Tibial nerve (tissue), 4 donors: ENCODE measurements around the gene SPINT1. TPM values are rescaled to one million over a fixed set of nuclear protein-coding genes. Genes with fewer than 3 reads are reported as not detected.

Experiments used
- DNase-seq, 2 donors: peaks; one replicate each; pipeline ENCODE4 v3.0.0-alpha.2; 2019; ENCODE audit warnings: low spot score in 2 of 2
- H3K27ac ChIP-seq, 4 donors: fragments of 200-600 bp; sonication (generic) in 3 of 4; one replicate each; pipeline ENCODE4 v1.5.1; 2017 to 2019; ENCODE audit warnings: mild to moderate bottlenecking in 1 of 4
- H3K27me3 ChIP-seq, 2 donors: fragments of 200-600 bp; sonication (generic) in 1 of 2; one replicate each; pipeline versions ENCODE4 v1.5.1 to v1.6.0; 2017 to 2019
- H3K36me3 ChIP-seq, 3 donors: fragments of 200-600 bp; sonication (generic); one replicate each; pipeline ENCODE4 v1.5.1; 2018 to 2019
- H3K4me1 ChIP-seq, 4 donors: fragments of 200-600 bp; sonication (generic) in 3 of 4; one replicate each; pipeline ENCODE4 v1.5.1; 2017 to 2019
- H3K4me3 ChIP-seq, 4 donors: fragments of 200-600 bp; sonication (generic) in 3 of 4; one replicate each; pipeline ENCODE4 v1.5.1; 2017 to 2019; ENCODE audit warnings: mild to moderate bottlenecking in 1 of 4, moderate library complexity in 1 of 4
- H3K9me3 ChIP-seq, 4 donors: fragments of 200-600 bp; sonication (generic) in 3 of 4; one replicate each; pipeline ENCODE4 v1.5.1; 2017 to 2019
- CTCF ChIP-seq, 5 experiments: fragments of 200-600 bp in 3 of 5; fragments of 450-650 bp in 2 of 5; sonication (generic) in 3 of 5; IDR thresholded peaks; one replicate each; pipeline ENCODE4 v1.5.1; 2016 to 2019; ENCODE audit warnings: antibody characterized with exemption in 5 of 5, mild to moderate bottlenecking in 3 of 5, moderate library complexity in 2 of 5
- EP300 ChIP-seq, 2 donors: sonication (generic); formaldehyde crosslinking; IDR thresholded peaks; one replicate each; pipeline ENCODE4 v1.6.1; 2017; ENCODE audit warnings: antibody characterized with exemption in 2 of 2, mild to moderate bottlenecking in 1 of 2
- POLR2A ChIP-seq, 2 donors: fragments of 450-650 bp; IDR thresholded peaks; one replicate each; pipeline ENCODE4 v1.6.1; 2017; ENCODE audit warnings: antibody characterized with exemption in 2 of 2, mild to moderate bottlenecking in 2 of 2, moderate library complexity in 2 of 2
- WGBS, 2 donors: methylation state at CpG; one replicate each; pipeline ENCODE4 v1.1.5; 2018; 5-methylcytosine and 5-hydroxymethylcytosine counted together
- total RNA-seq, 4 donors: library from RNA; depleted of rRNA; stranded (reverse); fragments of >200 nt; gene quantifications; one replicate each; pipeline ENCODE4 v1.1.0, GENCODE V29; 2016

The SPINT1 gene
- total RNA-seq, 4 donors from 2014 or later = 1.1 to 12.0 (median 4.2) TPM

- peaks cover 0 to 30% of the 10 kb centered on the region in 2 donors for H3K27me3 ChIP-seq
- 1% methylated on average over 17 to 20 of the region's 28 CpGs for WGBS, 2 donors
- no peaks in the 10 kb centered on the region for H3K9me3 ChIP-seq
- peak overlapping the region in 1 of 4 donors; percentile 69 for H3K27ac ChIP-seq
- TF ChIP-seq CTCF (IDR thresholded peaks at IDR 0.05) = no peak
- TF ChIP-seq EP300 (IDR thresholded peaks at IDR 0.05) = no peak
- no peak for TF ChIP-seq POLR2A (IDR thresholded peaks at IDR 0.05)
- H3K4me1 ChIP-seq = peaks cover 0 to 20% (median 11%) of the 10 kb centered on the region in 4 donors
- no peak for DNase-seq
- no peaks in the 10 kb centered on the region for H3K36me3 ChIP-seq
- H3K4me3 ChIP-seq = peak overlapping the region; percentile 26 to 57 (median 43)
Measured at GRCh38 chr15:40844696-40845030, 815 bp downstream of the SPINT1 start.

- Histone ChIP-seq H3K4me3 (peak overlapping the region in 3 of 4 donors; percentile 31 to 57 (median 55)), H3K4me1 (peaks cover 0 to 20% (median 11%) of the 10 kb centered on the region in 4 donors), H3K9me3 (no peaks in the 10 kb centered on the region), H3K27ac (peak overlapping the region in 1 of 4 donors; percentile 78), H3K27me3 (peaks cover 0 to 30% of the 10 kb centered on the region in 2 donors), H3K36me3 (no peaks in the 10 kb centered on the region)
- 61% methylated on average over 12 of the region's 12 CpGs for WGBS, 2 donors
- TF ChIP-seq POLR2A (IDR thresholded peaks at IDR 0.05) = no peak
- TF ChIP-seq CTCF (IDR thresholded peaks at IDR 0.05) = no peak
- no peak for TF ChIP-seq EP300 (IDR thresholded peaks at IDR 0.05)
- DNase-seq = no peak
Measured at GRCh38 chr15:40845036-40845435, 1.2 kb downstream of the SPINT1 start.

- 82 to 88% methylated on average over 8 of the region's 8 CpGs for WGBS, 2 donors
- no peaks in the 10 kb centered on the region for H3K9me3 ChIP-seq
- H3K27ac ChIP-seq = peak overlapping the region in 1 of 4 donors; percentile 78
- H3K27me3 ChIP-seq = peaks cover 0 to 30% of the 10 kb centered on the region in 2 donors
- peaks cover 0 to 20% (median 11%) of the 10 kb centered on the region in 4 donors for H3K4me1 ChIP-seq
- peak overlapping the region in 1 of 4 donors; percentile 3 for H3K4me3 ChIP-seq
- H3K36me3 ChIP-seq = no peaks in the 10 kb centered on the region
- no peak for TF ChIP-seq EP300 (IDR thresholded peaks at IDR 0.05)
- TF ChIP-seq CTCF (IDR thresholded peaks at IDR 0.05) = no peak
- TF ChIP-seq POLR2A (IDR thresholded peaks at IDR 0.05) = no peak
- DNase-seq = no peak
Measured at GRCh38 chr15:40845511-40846284, 1.9 kb downstream of the SPINT1 start.

- DNase-seq = no peak
- Histone ChIP-seq H3K27ac (peak overlapping the region in 2 of 4 donors; percentile 25 to 78), H3K4me1 (peaks cover 0 to 20% (median 11%) of the 10 kb centered on the region in 4 donors), H3K9me3 (no peaks in the 10 kb centered on the region), H3K36me3 (no peaks in the 10 kb centered on the region), H3K4me3 (no peak overlapping the region), H3K27me3 (peaks cover 0 to 30% of the 10 kb centered on the region in 2 donors)
- TF ChIP-seq CTCF (IDR thresholded peaks at IDR 0.05) (no peak), EP300 (IDR thresholded peaks at IDR 0.05) (no peak), POLR2A (IDR thresholded peaks at IDR 0.05) (no peak)
Measured at GRCh38 chr15:40846841-40847222, 3.0 kb downstream of the SPINT1 start.

GRCh38 chr15:40847223-40847961, 3.5 kb downstream of the SPINT1 start:
- 74 to 76% methylated on average over 7 of the region's 7 CpGs for WGBS, 2 donors
- TF ChIP-seq EP300 (IDR thresholded peaks at IDR 0.05) (no peak), CTCF (IDR thresholded peaks at IDR 0.05) (no peak), POLR2A (IDR thresholded peaks at IDR 0.05) (no peak)
- Histone ChIP-seq H3K27ac (peak overlapping the region in 1 of 4 donors; percentile 78), H3K27me3 (peaks cover 0 to 30% of the 10 kb centered on the region in 2 donors), H3K36me3 (no peaks in the 10 kb centered on the region), H3K4me1 (peaks cover 0 to 20% (median 11%) of the 10 kb centered on the region in 4 donors), H3K9me3 (no peaks in the 10 kb centered on the region), H3K4me3 (no peak overlapping the region)
- peak in 1 of 2 donors; percentile 43 for DNase-seq
